ENCODE results near the gene PADI6.

PADI6 gene

GRCh38 chr1:17358557-17358956, 13.4 kb upstream of the PADI6 start:
- no peak for DNase-seq

GRCh38 chr1:17359031-17359430, 13.0 kb upstream of the PADI6 start:
- DNase-seq, result no peak

GRCh38 chr1:17359808-17360207, 12.2 kb upstream of the PADI6 start:
- no peak for DNase-seq

- no peak for DNase-seq
These were observed 11.6 kb upstream of the PADI6 start for GRCh38 chr1:17360272-17360956.

- DNase-seq, result no peak
These were observed 10.3 kb upstream of the PADI6 start for GRCh38 chr1:17361687-17362086.

GRCh38 chr1:17363351-17363750, 8.6 kb upstream of the PADI6 start:
- DNase-seq, result no peak

GRCh38 chr1:17363771-17364170, 8.2 kb upstream of the PADI6 start:
- no peak for DNase-seq

GRCh38 chr1:17365293-17365692, 6.7 kb upstream of the PADI6 start:
- no peak for DNase-seq

- DNase-seq, result no peak
These were observed 2.5 kb upstream of the PADI6 start for GRCh38 chr1:17369466-17369865.

GRCh38 chr1:17370618-17371017, 1.4 kb upstream of the PADI6 start:
- DNase-seq, result no peak

GRCh38 chr1:17372955-17373354, 959 bp downstream of the PADI6 start:
- no peak for DNase-seq

GRCh38 chr1:17375651-17376050, 3.7 kb downstream of the PADI6 start:
- DNase-seq, result no peak

- peak; percentile 26 for DNase-seq
These were observed 5.4 kb downstream of the PADI6 start for GRCh38 chr1:17377325-17377953.

GRCh38 chr1:17381161-17381560, 9.2 kb downstream of the PADI6 start:
- DNase-seq, result no peak

GRCh38 chr1:17392199-17392740, 20.3 kb downstream of the PADI6 start:
- DNase-seq, result no peak

GRCh38 chr1:17393230-17393629, 21.2 kb downstream of the PADI6 start:
- no peak for DNase-seq

- DNase-seq, result no peak
These were observed 26.1 kb downstream of the PADI6 start for GRCh38 chr1:17397910-17398695.

- no peak for DNase-seq
These were observed 28.8 kb downstream of the PADI6 start for GRCh38 chr1:17400725-17401341.

- DNase-seq, result no peak
These were observed 29.8 kb downstream of the PADI6 start for GRCh38 chr1:17401841-17402240.

GRCh38 chr1:17403081-17403480, 31.1 kb downstream of the PADI6 start:
- DNase-seq, result no peak

- DNase-seq, result no peak
These were observed 32.2 kb downstream of the PADI6 start for GRCh38 chr1:17404034-17404684.

- DNase-seq, result no peak
These were observed 32.8 kb downstream of the PADI6 start for GRCh38 chr1:17404820-17405219.
